Upper lobe of left lung (tissue), 6 donors: Measurements from ENCODE around the gene ARPC5. TPM values are rescaled to one million over a fixed set of nuclear protein-coding genes. Genes with fewer than 3 reads are reported as not detected.

Source experiments
- ATAC-seq, 2 donors: fragments of 200-7000 bp; cut with Tn5 transposase; one replicate each; pipeline ENCODE4 v1.9.1; 2022; ENCODE audit warnings: mild to moderate bottlenecking in 2 of 2, moderate library complexity in 2 of 2; ENCODE audit not compliant: low FRiP score in 2 of 2
- DNase-seq, 2 donors: peaks; one replicate each; pipeline ENCODE4 v3.0.0-alpha.2; 2019 to 2020
- H3K27ac ChIP-seq, 4 donors: fragments of 200-600 bp; sonication (generic); one replicate each; pipeline ENCODE4 v1.5.1; 2016 to 2019
- H3K27me3 ChIP-seq, 4 donors: fragments of 200-600 bp; sonication (generic); one replicate each; pipeline ENCODE4 v1.5.1; 2017 to 2019
- H3K36me3 ChIP-seq, 4 donors: fragments of 200-600 bp; sonication (generic); one replicate each; pipeline ENCODE4 v1.5.1; 2016 to 2019
- H3K4me1 ChIP-seq, 4 donors: fragments of 200-600 bp; sonication (generic); one replicate each; pipeline ENCODE4 v1.5.1; 2018 to 2019
- H3K4me3 ChIP-seq, 4 donors: fragments of 200-600 bp; sonication (generic); one replicate each; pipeline ENCODE4 v1.5.1; 2017 to 2019; ENCODE audit warnings: mild to moderate bottlenecking in 2 of 4, moderate library complexity in 1 of 4
- H3K9me3 ChIP-seq, 4 donors: fragments of 200-600 bp; sonication (generic); one replicate each; pipeline ENCODE4 v1.5.1; 2018 to 2019
- EP300 ChIP-seq, 4 donors: sonication (generic); formaldehyde crosslinking; IDR thresholded peaks; one replicate each; pipeline ENCODE4 v1.5.1; 2017; ENCODE audit warnings: antibody characterized with exemption in 4 of 4, control low read depth in 2 of 4
- POLR2A ChIP-seq, 4 donors: fragments of 450-650 bp; IDR thresholded peaks; one replicate each; pipeline ENCODE4 v1.5.1; 2016 to 2017; ENCODE audit warnings: antibody characterized with exemption in 4 of 4, mild to moderate bottlenecking in 2 of 4
- POLR2AphosphoS5 ChIP-seq, 2 donors: sonication (generic); formaldehyde crosslinking; IDR thresholded peaks; one replicate each; pipeline ENCODE4 v1.5.1; 2017; ENCODE audit warnings: antibody characterized with exemption in 2 of 2
- WGBS, 2 donors: methylation state at CpG; one replicate each; pipeline ENCODE4 v1.1.5; 2017 to 2018; 5-methylcytosine and 5-hydroxymethylcytosine counted together
- total RNA-seq, 6 donors: library from RNA; depleted of rRNA in 4 of 6; stranded (reverse); fragments of >200 nt in 4 of 6; gene quantifications; one replicate each; pipeline versions ENCODE4 v1.1.0 to v1.2.1, GENCODE V29; 2016 to 2021
- TF ChIP-seq, protein P1 (sequence below), 6 experiments: fragments of 450-650 bp in 4 of 6; fragments of 200-600 bp in 2 of 6; sonication (generic) in 2 of 6; IDR thresholded peaks; one replicate each; pipeline ENCODE4 v1.5.1; 2016 to 2019; ENCODE audit warnings: antibody characterized with exemption in 6 of 6
- donor health status: DM: no; HTN: no; CAD: no; lungs with moderate emphysema.
- donor health status: DM: no; HTN: yes; CAD: no; lungs with severe emphysema.

ARPC5 gene
- total RNA-seq, 6 donors from 2014 or later = 28.3 to 193 (median 109) TPM

DNA sequence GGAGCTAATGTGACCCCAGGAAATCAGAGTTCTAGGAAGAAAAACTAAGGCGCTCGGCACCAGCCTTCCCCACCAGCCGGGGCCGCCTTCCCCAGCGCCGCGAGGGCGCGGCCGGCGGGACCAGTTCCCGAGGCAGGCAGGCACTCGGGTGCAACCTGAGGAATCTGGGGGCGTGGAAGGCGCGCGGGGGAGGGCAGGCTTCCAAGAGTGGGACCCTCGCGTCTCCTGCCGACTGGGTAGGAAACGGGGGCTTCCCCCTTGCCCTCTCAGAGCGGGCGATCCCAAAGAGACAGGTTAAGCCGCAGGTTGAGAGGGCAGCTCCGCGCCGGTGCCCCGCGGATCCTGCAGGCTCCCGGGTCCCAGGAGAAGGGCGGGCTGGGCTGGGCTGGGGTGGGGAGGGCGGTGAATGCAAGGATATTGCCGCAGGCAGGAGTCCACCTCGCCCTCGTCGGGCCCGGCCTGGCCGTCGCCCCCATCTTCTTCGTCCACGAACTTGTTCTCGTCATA lies 431 bp downstream of the ARPC5 start:
- ATAC-seq = peak; percentile 67 to 71
- TF ChIP-seq EP300 (IDR thresholded peaks at IDR 0.05) = no peak
- TF ChIP-seq, protein P1, sequence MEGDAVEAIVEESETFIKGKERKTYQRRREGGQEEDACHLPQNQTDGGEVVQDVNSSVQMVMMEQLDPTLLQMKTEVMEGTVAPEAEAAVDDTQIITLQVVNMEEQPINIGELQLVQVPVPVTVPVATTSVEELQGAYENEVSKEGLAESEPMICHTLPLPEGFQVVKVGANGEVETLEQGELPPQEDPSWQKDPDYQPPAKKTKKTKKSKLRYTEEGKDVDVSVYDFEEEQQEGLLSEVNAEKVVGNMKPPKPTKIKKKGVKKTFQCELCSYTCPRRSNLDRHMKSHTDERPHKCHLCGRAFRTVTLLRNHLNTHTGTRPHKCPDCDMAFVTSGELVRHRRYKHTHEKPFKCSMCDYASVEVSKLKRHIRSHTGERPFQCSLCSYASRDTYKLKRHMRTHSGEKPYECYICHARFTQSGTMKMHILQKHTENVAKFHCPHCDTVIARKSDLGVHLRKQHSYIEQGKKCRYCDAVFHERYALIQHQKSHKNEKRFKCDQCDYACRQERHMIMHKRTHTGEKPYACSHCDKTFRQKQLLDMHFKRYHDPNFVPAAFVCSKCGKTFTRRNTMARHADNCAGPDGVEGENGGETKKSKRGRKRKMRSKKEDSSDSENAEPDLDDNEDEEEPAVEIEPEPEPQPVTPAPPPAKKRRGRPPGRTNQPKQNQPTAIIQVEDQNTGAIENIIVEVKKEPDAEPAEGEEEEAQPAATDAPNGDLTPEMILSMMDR (IDR thresholded peaks at IDR 0.05) = peak in 2 of 6 experiments; percentile 9 to 13
- no peak for TF ChIP-seq POLR2AphosphoS5 (IDR thresholded peaks at IDR 0.05)
- no peak for TF ChIP-seq POLR2A (IDR thresholded peaks at IDR 0.05)
- Histone ChIP-seq H3K9me3 (no peaks in the 10 kb centered on the region), H3K4me3 (peak overlapping the region; percentile 83 to 93 (median 90)), H3K36me3 (peaks cover 0 to 16% (median 2%) of the 10 kb centered on the region in 4 donors), H3K27ac (peak overlapping the region; percentile 98 to 99 (median 98)), H3K27me3 (no peaks in the 10 kb centered on the region), H3K4me1 (peaks cover 33 to 48% (median 44%) of the 10 kb centered on the region in 4 donors)
- 0 to 4% methylated on average over 9 to 26 of the region's 42 CpGs for WGBS, 2 donors
- peak; percentile 47 to 92 for DNase-seq

- no peak for DNase-seq
- H3K9me3 ChIP-seq = no peaks in the 10 kb centered on the region
- ATAC-seq = no peak
- peaks cover 0 to 22% (median 8%) of the 10 kb centered on the region in 4 donors for H3K36me3 ChIP-seq
- H3K4me1 ChIP-seq = peaks cover 37 to 51% (median 46%) of the 10 kb centered on the region in 4 donors
- H3K27me3 ChIP-seq = no peaks in the 10 kb centered on the region
- 1% methylated on average over 10 of the region's 10 CpGs for WGBS, 2 donors
- TF ChIP-seq POLR2A (IDR thresholded peaks at IDR 0.05) (no peak), EP300 (IDR thresholded peaks at IDR 0.05) (no peak), POLR2AphosphoS5 (IDR thresholded peaks at IDR 0.05) (no peak)
- TF ChIP-seq, protein P1 (IDR thresholded peaks at IDR 0.05) = no peak
- H3K27ac ChIP-seq = peak overlapping the region; percentile 98 to 99 (median 98)
- H3K4me3 ChIP-seq = peak overlapping the region; percentile 83 to 93 (median 90)
Observed at GRCh38 chr1:183634429-183635065, 1.0 kb downstream of the ARPC5 start.

DNA sequence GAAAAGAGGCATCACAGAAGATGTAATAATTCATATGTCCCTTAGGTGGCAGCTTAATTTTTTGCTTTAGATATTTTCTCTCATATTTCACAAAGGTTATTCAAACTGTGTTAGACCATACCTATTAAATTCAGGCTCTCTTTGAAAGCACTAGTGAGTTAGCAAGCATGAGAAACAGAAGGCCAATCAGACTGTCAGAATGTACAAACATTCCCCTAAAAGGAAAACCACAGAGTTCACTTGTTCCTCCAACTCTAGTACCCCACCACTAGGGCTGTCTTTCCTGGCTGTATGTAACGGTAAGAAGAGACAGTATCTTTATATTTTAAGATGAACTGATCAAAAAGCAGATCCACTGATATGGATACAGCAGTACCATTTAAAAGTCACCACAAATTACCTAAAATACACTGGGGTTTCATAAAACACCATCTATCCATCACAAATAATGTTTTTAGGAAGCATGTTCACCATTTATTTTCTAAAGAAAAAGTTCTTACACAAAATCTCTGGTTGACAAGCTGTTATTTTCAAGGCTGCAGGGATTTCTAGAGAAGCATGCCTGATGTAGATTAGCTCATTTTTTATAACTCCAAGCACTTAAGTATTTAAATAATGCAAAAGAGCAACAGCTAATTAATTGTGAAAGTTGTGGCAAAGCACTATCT lies 1.8 kb downstream of the ARPC5 start:
- ATAC-seq (peak in 1 of 2 donors; percentile 33), DNase-seq (no peak)
- H3K9me3 ChIP-seq = no peaks in the 10 kb centered on the region
- peaks cover 37 to 53% (median 46%) of the 10 kb centered on the region in 4 donors for H3K4me1 ChIP-seq
- H3K36me3 ChIP-seq = peaks cover 0 to 30% (median 12%) of the 10 kb centered on the region in 4 donors
- peak overlapping the region; percentile 98 to 99 (median 98) for H3K27ac ChIP-seq
- no peak for TF ChIP-seq POLR2AphosphoS5 (IDR thresholded peaks at IDR 0.05)
- TF ChIP-seq EP300 (IDR thresholded peaks at IDR 0.05) = no peak
- peak in 1 of 4 donors; percentile 9 for TF ChIP-seq POLR2A (IDR thresholded peaks at IDR 0.05)
- TF ChIP-seq, protein P1 (IDR thresholded peaks at IDR 0.05) = peak; percentile 32 to 61 (median 59)
- H3K4me3 ChIP-seq = peak overlapping the region; percentile 22 to 93 (median 88)
- H3K27me3 ChIP-seq = no peaks in the 10 kb centered on the region
- WGBS, 2 donors = 0% methylated on average over 1 of the region's 1 CpG

DNA sequence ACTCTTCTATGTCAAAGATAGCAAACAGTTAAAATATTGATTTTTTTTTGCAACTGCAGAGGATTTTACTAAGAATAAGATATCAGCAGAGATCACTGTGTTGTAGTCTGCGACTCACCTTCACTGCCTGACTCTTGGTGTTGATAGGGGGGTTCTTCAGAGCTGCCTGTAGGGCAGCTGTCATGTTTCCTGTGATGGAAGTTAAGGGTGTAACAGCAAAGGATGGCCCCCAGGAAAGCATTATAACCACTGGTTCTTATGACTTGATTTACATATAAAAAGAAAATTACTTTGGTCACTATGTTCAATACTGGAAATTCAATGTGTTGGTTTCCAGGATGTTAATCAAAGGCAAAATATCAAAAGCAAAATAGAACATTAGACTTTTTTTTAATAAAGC lies 2.6 kb downstream of the ARPC5 start:
- ATAC-seq (no peak), DNase-seq (no peak)
- H3K4me1 ChIP-seq = peaks cover 37 to 62% (median 51%) of the 10 kb centered on the region in 4 donors
- no peaks in the 10 kb centered on the region for H3K27me3 ChIP-seq
- H3K27ac ChIP-seq = peak overlapping the region; percentile 8 to 99 (median 98)
- no peaks in the 10 kb centered on the region for H3K9me3 ChIP-seq
- H3K4me3 ChIP-seq = peak overlapping the region; percentile 16 to 93 (median 88)
- TF ChIP-seq POLR2AphosphoS5 (IDR thresholded peaks at IDR 0.05) = no peak
- TF ChIP-seq POLR2A (IDR thresholded peaks at IDR 0.05) = no peak
- TF ChIP-seq, protein P1 (IDR thresholded peaks at IDR 0.05) = no peak
- TF ChIP-seq EP300 (IDR thresholded peaks at IDR 0.05) = no peak
- 55 to 63% methylated on average over 1 of the region's 1 CpG for WGBS, 2 donors
- peaks cover 0 to 38% (median 17%) of the 10 kb centered on the region in 4 donors for H3K36me3 ChIP-seq
